Stimulated activated CD8-positive, alpha-beta memory T cell treated with anti-CD3 and anti-CD28 coated beads, Interleukin-7, amount 100 ng/mL, for 1 hour (primary cell): ENCODE results near the gene DOK7.

Source experiments
- DNase-seq, 2 donors: peaks; one replicate each; pipeline ENCODE4 v3.0.0-alpha.2; 2020; ENCODE audit warnings: low read depth in 2 of 2

Gene DOK7, protein sequence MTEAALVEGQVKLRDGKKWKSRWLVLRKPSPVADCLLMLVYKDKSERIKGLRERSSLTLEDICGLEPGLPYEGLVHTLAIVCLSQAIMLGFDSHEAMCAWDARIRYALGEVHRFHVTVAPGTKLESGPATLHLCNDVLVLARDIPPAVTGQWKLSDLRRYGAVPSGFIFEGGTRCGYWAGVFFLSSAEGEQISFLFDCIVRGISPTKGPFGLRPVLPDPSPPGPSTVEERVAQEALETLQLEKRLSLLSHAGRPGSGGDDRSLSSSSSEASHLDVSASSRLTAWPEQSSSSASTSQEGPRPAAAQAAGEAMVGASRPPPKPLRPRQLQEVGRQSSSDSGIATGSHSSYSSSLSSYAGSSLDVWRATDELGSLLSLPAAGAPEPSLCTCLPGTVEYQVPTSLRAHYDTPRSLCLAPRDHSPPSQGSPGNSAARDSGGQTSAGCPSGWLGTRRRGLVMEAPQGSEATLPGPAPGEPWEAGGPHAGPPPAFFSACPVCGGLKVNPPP

DNA sequence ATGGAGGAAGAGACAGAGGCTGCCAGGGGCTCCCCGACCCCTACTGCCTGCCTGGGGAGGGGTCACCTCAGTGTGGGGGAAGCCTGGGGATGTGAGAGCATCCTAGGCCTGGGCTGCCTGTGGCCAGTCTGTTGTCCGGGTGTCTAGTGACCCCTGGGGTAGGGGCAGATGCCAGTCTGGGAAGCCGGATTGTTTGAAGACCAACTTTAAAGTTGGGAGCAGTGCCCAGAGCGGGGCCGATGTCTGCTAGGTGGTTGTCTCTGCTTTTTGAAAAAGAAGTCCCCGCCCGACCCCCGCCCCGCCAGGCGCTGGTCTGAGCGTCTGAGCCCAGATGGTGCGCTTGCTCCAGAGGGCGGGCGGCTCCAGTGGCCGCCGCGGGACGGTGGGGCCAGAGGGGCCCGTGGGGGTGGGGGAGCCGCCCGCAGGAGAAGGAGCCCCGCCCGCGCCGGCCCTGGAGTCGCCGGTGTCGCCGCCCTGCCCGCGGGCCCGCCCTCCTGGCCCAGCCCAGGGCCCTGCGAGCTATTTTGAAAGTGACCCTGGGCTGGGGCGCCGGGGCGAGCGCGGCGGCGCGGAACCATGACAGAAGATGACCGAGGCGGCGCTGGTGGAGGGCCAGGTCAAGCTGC lies at the start of gene DOK7:
Gene DOK7, plus strand, starts transcription at position 517 of the 626 bp plus-strand sequence. Its CDS starts 70 bp downstream, at position 587.
- no peak for DNase-seq

DNA sequence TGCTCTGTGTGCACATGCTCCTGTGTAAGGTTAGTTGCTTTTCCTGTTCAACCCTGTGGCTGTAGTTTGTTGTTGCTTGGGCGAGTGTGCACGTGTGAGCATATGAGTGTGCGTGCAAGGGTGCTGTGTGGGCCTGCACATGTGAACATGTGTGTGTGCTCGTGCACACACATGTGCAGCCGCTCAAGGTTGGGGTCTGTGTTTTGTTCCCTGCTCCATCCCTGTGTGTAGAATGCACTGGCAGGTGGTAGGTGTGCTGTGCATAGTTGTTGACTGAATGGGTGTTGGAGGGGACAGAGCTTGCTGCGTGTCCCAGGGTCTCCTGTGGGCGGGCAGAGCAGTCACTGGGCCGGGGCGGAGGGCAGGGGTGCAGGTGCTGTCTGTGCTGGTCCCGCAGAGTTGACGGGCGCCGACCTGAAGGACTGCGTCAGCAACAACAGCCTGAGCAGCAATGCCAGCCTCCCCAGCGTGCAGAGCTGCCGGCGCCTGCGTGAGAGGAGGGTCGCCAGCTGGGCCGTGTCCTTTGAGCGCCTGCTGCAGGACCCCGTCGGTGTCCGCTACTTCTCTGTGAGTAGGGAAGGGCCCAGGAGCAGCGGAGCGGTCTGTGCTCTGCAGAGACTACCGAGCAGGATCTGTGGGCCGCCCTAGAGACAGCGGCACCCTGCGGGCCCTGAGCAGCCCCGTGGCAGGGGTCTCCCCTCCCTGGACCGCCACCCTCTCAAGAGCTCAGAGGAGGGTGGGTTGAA lies 49.3 kb upstream of the DOK7 start:
- DNase-seq = no peak

DNA sequence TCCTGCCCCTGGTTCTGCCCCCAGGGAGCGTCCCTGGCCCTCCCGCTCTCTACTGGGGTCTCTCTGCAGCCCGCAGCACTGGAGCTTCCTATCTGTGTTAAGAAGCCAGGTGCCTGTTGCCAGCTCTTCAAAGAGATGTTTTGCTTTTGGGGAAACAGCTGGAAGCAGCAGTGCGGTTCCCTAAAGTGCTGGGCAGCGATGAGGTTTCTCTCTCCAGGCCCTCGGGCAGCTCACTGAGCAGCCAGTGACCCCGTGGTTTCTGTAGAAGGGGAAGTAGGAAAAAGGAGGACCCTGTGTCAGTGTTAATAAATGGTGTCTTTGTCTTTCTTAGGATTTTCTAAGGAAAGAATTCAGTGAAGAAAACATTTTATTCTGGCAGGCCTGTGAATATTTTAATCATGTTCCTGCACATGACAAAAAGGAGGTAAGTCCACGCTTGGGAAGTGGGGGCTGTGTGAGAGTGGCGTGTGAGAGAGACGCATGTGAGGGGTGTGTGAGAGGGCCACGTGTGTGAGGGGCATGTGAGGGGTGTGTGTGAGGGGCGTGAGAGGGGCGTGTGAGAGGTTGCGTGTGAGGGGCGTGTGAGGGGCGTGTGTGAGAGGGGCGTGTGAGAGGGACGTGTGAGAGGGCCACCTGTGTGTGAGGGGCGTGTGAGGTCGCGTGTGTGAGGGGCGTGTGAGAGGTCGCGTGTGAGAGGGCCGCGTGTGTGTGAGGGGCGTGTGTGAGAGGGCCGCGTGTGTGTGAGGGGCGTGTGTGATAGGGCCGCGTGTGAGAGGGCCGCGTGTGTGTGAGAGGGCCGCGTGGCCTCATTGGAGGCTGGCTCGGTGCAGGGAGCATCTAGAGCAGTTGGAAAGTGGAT lies 48.5 kb upstream of the DOK7 start:
- DNase-seq = no peak

DNA sequence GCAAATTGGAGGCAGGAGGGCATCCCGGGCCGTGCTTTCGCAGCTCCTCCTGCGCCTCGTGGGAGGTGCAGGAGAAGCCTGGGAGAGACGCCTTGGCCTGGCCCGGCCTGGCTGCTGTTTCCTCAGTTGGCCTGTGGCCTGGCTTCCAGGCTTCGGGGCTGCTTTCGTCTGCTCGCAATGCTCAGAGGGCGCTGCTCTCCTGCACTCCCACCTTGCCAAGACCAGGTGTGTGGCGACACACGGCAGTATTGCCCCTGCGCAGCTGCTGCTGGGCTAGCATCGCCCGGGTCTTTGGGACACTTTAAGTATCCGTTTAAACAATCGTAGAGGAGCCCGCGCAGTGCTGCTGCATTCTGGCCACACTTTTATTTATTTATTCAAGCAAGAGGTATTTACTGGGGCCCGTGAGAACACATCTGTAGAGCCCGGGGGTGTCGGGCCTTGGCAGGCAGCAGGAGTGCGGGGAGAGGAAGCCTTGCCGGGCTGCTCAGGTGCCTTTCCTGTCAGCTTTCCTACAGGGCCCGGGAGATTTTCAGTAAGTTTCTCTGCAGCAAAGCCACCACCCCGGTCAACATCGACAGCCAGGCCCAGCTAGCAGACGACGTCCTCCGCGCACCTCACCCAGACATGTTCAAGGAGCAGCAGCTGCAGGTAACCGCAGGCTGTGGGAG lies 47.5 kb upstream of the DOK7 start:
- DNase-seq = no peak

DNA sequence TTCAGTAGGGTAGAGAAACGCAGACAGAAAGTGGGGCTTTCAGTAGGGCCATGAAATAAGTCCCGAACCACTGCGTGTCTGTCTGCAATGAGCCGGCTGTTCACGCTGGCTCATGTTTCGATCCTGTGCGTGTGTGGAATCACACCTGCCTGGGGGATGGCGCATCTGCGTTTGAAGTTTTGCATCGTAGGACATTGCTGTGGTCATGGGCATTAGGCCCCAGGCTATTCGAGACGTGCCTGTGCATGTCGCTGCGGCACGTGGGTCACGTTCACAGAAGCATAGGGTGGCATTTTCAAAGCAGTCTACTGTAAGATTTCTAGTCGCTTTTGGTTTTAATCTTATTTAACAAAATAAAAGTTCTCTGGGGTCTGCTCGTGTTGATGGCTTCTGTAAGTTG lies 46.8 kb upstream of the DOK7 start:
- DNase-seq = no peak

DNA sequence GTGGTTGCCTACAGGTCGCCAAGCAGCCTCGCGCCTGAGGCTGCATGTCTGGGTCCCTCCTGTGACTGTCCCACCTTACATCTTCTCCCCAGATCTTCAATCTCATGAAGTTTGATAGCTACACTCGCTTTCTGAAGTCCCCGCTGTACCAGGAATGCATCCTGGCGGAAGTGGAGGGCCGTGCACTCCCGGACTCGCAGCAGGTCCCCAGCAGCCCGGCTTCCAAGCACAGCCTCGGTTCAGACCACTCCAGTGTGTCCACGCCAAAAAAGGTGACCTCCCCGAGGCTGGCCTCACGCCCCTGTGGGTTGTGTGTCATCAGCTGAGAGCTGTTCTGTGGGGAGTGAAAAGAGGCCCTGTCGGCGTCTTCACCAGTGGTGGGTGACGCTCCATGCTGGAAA lies 46.3 kb upstream of the DOK7 start:
- DNase-seq = no peak

DNA sequence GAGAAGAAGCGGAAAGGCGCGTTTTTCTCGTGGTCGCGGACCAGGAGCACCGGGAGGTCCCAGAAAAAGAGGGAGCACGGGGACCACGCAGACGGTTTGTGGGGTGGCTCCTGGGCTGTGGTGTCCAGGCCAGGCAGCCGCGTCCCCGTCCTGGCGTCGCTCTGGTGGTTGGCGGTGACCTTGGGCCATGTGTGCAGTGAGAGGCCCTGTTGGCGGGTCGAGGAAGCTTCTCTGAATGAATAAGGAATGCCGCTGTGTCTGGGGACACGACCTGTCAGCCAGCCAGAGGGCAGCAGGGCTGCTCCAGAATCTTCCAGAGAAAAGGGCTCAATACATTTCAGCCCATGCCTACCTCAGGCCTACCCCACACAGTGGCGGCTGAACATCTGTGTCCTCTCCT lies 45.7 kb upstream of the DOK7 start:
- no peak for DNase-seq

DNA sequence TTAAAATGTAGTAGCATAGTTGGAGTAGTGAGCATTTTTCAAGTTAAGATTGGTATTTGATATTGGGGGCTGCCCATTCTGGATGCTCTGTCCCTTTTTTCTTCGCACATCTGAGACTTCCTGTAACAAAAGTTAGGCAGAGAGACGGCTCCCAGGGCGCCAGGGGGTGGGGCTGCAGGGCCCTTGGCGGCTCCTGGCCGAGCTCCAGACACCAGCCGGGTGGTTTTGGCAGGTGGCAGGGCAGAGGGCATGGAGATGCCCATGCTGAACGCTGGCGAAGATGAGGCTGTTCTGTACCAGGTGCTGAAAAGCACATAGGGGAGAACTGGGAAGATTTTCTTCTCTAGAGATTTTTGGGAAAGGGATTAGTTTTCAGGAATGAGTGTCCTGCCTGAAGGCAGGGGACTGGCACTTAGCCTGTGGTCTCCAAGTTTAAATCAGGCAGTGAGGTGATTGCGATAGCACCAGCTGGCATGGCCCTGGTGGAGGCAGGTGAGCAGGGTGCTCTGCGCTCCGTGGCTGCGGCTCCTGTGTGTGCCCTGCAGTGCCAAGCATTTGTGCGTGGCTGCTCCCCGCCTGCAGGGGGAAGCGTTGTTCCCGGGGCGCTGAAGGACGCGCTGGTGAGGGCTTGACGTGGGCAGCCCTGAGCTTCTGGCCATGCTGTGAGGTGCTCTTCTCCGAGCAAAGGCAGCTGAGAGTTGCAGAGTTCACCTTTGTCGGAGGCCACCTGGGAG lies 44.9 kb upstream of the DOK7 start:
- DNase-seq = no peak

DNA sequence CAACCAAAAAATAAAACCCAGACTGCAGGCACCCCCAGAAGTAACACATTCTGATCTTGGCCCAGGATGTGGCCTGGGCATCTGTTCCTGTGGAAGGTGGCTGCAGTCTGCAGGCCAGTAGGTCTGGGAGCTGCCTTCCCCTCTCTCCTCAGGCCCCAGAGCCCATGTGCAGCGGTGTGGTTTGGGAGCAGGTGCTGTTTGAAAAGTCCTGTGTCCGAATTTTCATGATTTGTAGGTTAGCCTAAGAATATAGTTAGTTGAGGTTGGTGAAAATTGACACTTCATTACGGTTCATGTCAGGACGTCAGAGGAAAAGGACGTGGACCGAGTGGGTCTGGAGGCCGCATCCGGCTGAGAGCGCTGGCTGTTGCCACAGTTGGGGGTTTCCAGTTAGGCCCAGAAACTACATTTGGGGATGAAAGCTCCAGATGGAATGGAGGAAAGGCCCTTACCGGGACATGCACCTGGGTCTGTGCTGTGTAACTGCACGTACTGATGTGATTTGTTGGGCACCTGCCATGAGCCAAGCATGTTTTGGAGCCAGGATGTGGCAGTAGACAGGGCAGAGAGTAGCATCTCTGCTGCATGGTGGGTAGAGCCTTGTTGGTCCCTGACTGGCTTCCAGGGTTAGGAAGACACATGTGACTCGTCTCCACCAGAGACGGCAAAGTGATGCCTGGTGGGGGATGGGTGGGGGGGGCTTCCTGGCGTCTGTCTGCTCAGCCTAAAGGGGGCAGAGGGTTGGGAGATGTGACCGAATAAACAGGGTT lies 43.1 kb upstream of the DOK7 start:
- DNase-seq = no peak

DNA sequence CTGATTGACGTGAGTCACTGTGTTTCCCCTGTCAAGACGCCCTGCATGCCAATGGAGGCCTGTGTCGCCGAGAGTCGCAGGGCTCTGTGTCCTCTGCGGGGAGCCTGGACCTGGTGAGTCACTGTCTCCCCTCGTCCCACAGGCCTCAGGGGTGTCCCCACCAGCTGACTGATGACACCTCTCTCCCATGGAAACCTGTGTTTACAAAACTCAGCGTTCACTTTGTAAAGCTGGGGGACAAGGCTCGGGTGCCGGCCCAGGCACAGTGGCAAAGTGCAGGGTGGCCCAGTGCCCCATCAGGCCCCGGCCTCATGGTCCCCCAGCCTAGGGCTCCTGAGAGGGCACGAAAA lies 42.5 kb upstream of the DOK7 start:
- no peak for DNase-seq

DNA sequence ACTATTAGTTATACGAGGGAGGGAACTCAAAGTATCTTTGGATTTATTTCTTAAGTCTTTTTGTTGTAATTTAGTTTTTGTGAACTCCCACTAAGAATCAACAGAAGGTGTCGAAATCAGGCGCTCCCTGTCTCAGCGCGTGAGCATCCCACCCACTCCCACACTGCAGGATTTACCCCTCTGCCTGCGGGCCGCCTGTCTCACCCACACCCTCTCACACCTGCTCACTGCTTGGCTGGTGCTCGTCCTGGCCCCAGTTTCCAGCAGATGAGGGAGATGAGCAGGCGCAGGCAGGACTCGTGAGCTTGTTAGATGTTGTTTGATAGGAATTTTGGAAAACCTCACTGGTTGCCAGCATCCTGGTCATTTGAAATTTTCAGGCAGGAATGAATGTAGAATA lies 42.1 kb upstream of the DOK7 start:
- no peak for DNase-seq

DNA sequence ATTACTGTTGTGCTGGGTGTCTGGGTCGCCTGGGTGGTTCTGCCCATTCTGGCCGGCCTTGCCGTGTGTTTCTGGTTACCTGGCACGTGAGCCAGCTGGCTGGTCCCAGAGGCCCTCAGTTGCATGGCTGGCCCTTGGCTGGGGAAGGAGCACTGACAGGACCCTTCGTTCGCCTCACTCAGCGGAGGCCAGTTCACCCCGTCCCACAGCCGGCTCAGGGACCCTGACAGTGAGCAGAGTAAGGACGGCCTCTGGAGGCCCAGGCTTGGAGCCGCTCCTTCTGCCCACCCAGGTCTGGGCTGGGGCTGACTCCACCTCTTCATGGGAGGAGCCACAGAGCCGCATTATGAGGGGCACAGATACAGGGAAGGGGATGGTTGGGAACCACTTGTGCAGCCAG lies 41.6 kb upstream of the DOK7 start:
- no peak for DNase-seq

DNA sequence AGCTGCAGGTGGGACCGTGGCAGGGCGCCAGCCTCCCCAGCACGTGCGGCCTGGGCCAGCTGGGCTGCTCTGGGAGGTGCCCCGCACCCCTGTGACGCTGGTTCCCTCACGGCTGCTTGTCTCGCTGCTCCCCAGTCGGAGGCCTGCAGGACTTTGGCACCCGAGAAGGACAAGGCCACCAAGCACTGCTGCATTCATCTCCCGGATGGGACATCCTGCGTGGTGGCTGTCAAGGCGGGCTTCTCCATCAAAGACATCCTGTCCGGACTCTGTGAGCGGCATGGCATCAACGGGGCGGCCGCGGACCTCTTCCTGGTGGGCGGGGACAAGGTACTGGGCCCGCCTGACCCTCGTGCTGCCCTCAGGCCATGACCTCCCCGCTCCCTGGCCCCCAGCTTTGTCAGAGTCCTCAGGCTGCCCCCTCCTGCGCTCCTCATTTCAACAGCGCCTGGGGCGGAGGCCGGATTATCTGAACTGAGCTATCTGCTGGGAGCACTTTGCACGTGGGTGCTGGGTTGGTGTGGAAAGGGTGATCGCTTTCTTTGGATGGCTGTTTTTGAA lies 40.8 kb upstream of the DOK7 start:
- DNase-seq = no peak

DNA sequence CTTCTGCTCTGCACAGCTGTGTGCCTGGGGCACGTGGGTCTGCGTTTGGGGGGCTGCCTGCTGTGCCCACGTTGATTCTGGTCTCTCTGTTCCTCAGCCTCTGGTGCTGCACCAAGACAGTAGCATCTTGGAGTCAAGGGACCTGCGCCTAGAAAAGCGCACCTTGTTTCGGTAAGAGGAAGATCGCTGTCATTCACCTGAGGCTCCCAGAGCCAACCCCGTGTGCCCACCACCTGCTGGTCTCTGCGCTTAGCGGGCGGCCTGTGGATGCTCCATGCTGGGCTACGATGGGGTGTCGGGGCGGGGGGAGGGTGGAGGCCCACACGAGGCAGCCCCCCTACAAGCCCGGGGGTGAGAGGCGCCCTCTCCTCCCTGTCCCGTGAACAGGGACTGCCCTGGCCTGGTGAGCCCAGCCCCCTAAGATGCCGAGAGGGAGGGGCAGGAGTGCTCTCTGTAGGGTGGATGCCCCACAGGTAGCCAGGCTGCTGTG lies 40.3 kb upstream of the DOK7 start:
- DNase-seq = no peak

DNA sequence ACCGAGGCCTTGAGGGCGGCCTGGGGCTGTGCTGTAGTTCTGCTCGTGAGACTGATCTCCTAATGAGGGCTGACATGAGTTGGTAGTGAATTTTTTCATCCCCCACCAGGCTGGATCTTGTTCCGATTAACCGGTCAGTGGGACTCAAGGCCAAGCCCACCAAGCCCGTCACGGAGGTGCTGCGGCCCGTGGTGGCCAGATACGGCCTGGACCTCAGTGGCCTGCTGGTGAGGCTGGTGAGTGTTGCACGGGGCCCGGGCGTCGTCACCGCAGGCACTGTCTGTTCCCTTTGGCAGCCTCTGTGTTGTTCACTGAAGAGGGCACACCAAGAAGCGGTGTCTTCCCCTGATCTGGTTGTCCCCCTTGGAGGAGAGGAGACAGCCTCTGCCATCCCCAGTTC lies 39.7 kb upstream of the DOK7 start:
- no peak for DNase-seq

DNA sequence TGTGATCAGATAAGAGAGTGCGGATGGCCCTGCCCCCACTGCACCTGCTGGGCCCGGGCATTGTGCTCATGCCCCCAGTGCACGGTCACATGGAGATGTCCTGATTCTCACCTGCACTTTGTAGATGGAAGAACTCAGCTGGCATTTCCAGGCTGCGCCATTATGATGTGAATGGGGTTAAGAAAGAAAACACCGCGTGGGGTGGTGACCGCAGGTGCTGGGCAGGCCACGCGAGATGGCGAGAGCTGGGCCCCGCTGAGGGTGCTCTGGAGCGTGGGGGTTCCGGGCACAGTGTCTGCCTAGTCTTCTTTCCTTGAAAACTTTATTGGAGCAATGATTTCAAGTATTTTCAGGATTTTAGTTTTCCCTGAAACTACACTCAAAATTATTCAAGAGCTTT lies 39.2 kb upstream of the DOK7 start:
- no peak for DNase-seq

DNA sequence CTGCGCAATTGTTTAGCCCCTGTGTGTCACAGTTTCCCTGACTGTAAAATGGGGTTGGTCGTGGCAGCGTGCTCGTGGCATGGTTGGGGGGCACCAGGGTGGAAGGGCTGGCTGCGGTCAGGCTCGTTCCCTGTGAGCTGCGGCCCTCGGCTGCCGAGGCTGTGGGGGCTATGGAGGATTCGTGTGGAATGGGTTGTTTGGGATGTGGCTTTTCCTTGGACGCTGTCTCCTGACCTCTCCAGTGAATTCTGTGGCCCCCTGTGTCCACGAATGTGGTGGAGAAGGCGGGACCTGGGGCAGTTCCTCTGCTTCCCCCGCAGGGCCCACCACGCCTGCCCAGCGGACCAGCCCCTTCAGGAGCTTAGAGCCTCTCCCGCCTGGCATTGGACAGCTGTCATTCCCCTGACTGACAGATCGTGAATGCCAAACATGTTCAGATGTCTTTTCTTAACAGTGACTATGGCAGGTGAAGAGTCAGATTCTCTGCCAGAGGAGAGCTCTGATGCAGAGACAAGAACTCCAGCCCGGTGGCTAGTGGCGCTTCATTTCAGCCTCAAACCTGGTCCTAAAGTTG lies 38.5 kb upstream of the DOK7 start:
- DNase-seq = no peak

DNA sequence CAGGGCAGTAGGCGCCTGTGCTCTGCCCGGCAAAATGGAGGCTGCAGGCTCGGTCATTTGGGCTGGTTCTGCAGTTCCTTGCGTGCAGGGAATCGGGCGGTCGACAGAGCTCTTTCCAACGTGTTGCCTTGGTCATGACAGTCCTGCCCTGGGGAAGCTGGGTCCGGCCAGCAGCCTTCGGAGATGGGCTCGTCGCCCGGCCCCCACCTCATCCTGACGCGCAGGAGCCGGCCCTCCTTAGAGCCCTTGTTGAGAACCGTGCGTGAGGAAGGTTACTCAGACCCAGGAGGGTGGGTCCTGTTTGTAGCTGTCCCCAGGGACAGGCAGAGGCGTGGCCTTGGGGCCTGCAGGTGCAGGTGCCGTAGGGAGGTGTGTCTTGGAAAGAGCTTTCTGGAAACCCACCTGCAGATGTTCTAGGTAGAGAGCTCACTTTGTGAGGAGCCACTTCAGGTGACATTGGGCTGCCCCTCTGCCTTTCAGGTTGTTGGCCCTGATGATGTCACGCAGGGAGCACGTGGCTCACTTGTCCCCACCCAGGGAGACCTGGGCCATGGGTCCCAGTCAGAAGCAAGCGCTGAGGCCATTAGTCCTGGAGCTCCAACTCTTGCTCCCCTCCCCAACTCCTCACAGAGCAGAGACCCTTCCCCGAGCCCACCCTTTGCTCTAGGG lies 36.5 kb upstream of the DOK7 start:
- DNase-seq = no peak
